AML-193 (cell line): ENCODE measurements around the gene OR11A1.

Experiments
- DNase-seq, 2 experiments: peaks; one replicate each; lab custom pipeline; 2025; lab: John Stamatoyannopoulos, UW

The OR11A1 gene

GRCh38 chr6:29388533-29388932, 68.3 kb downstream of the OR11A1 start:
- DNase-seq: no peak

GRCh38 chr6:29376003-29376402, 80.9 kb downstream of the OR11A1 start:
- peak; percentile 6 to 7 for DNase-seq
